ENCODE results near the gene BROX. TPM values are rescaled to one million over a fixed set of nuclear protein-coding genes. Genes with fewer than 3 reads are reported as not detected.
"Not testable (repeated sequence)": the region's sequence is repeated elsewhere in the genome, so short reads cannot be mapped to it uniquely, and the experiment has no call there.

Gene BROX
- total RNA-seq, 2 donors from 2014 or later: 65.9 to 71.4 TPM

- DNase-seq (no peak), ATAC-seq (no peak)
- intact Hi-C loops (cut with DNase I, micrococcal nuclease): no loop called here
These were observed 47.2 kb downstream of the BROX start for GRCh38 chr1:222759451-222760035.

GRCh38 chr1:222761083-222761482 is 48.7 kb downstream of the BROX start:
- ATAC-seq: no peak
- intact Hi-C loops (cut with DNase I, micrococcal nuclease): no loop called here
- no peak for DNase-seq

- ATAC-seq; intact Hi-C loops (cut with DNase I, micrococcal nuclease); DNase-seq: not testable (repeated sequence)
These were observed 49.8 kb downstream of the BROX start for GRCh38 chr1:222762178-222762577.

GRCh38 chr1:222767152-222767571 is 54.8 kb downstream of the BROX start:
- DNase-seq: no peak
- no peak for ATAC-seq
- intact Hi-C loops (cut with DNase I, micrococcal nuclease): no loop called here

- intact Hi-C loops (cut with DNase I, micrococcal nuclease): no loop called here
- no peak for ATAC-seq
- DNase-seq: no peak
These were observed 56.2 kb downstream of the BROX start for GRCh38 chr1:222768592-222768991.

- no peak for ATAC-seq
- intact Hi-C loops (cut with DNase I, micrococcal nuclease): no loop called here
- no peak for DNase-seq
These were observed 56.8 kb downstream of the BROX start for GRCh38 chr1:222769181-222769580.

- DNase-seq (no peak), ATAC-seq (no peak)
- intact Hi-C loops (cut with DNase I, micrococcal nuclease): no loop called here
These were observed 57.7 kb downstream of the BROX start for GRCh38 chr1:222769971-222770620.

- ATAC-seq (no peak), DNase-seq (no peak)
- intact Hi-C loops (cut with DNase I, micrococcal nuclease): no loop called here
These were observed 60.6 kb downstream of the BROX start for GRCh38 chr1:222772996-222773379.

GRCh38 chr1:222777463-222777862 is 65.1 kb downstream of the BROX start:
- no peak for DNase-seq
- no peak for ATAC-seq

GRCh38 chr1:222777977-222778376 is 65.6 kb downstream of the BROX start:
- DNase-seq (no peak), ATAC-seq (no peak)
- intact Hi-C loops (cut with DNase I, micrococcal nuclease): no loop called here

More at GRCh38 chr1:222777463-222777862, 65.1 kb downstream of the BROX start:
- intact Hi-C loops (cut with DNase I, micrococcal nuclease): no loop called here

GRCh38 chr1:222781251-222781650 is 68.9 kb downstream of the BROX start:
- intact Hi-C loops (cut with DNase I, micrococcal nuclease): no loop called here
- DNase-seq (no peak), ATAC-seq (no peak)

- intact Hi-C loops (cut with DNase I, micrococcal nuclease): no loop called here
- ATAC-seq (no peak), DNase-seq (no peak)
These were observed 70.7 kb downstream of the BROX start for GRCh38 chr1:222783051-222783450.

GRCh38 chr1:222784371-222784770 is 72.0 kb downstream of the BROX start:
- ATAC-seq (no peak), DNase-seq (no peak)
- intact Hi-C loops (cut with DNase I, micrococcal nuclease): no loop called here

Other genes with a start within 250 kb of the BROX start
- under 1 TPM; 0.67 to 0.70 TPM for gene HHIPL2, start 164.5 kb upstream of the BROX start, total RNA-seq
- 1 to 10 TPM; 4.2 to 4.6 TPM for gene TAF1A, start 122.6 kb upstream of the BROX start, total RNA-seq
- gene MIA3, start 94.5 kb upstream of the BROX start, total RNA-seq: 10 to 100 TPM; 67.4 to 68.3 TPM
- gene AIDA, start 73 bp upstream of the BROX start, total RNA-seq: 10 to 100 TPM; 30.6 to 41.2 TPM
- 10 to 100 TPM; 17.8 to 19.1 TPM for gene FAM177B, start 24.6 kb downstream of the BROX start, total RNA-seq
- 1 to 10 TPM; 1.6 to 4.2 TPM for gene DISP1, start 102.5 kb downstream of the BROX start, total RNA-seq

Data from left colon (tissue), 2 donors.